NCI-H2107 treated with DMSO at 0.1 percent for 48 hours (cell line): ENCODE data around the gene CCDC167.
"Not testable (repeated sequence)": the region's sequence is repeated elsewhere in the genome, so short reads cannot be mapped to it uniquely, and the experiment has no call there.

Experiments used
- DNase-seq: peaks from one replicate; lab custom pipeline; 2025; ENCODE audit not compliant: unreplicated experiment; lab: John Stamatoyannopoulos, UW

The CCDC167 gene

GRCh38 chr6:37512400-37513011 is 12.8 kb upstream of the CCDC167 start:
- DNase-seq, result no peak

- no peak for DNase-seq
These were observed 12.3 kb upstream of the CCDC167 start for GRCh38 chr6:37511910-37512399.

- DNase-seq, result no peak
These were observed 11.5 kb upstream of the CCDC167 start for GRCh38 chr6:37511201-37511600.

- DNase-seq, result no peak
These were observed 8.2 kb upstream of the CCDC167 start for GRCh38 chr6:37507690-37508421.

- DNase-seq, result no peak
These were observed 7.4 kb upstream of the CCDC167 start for GRCh38 chr6:37507077-37507476.

GRCh38 chr6:37506479-37506878 is 6.8 kb upstream of the CCDC167 start:
- no peak for DNase-seq

- no peak for DNase-seq
These were observed 4.3 kb upstream of the CCDC167 start for GRCh38 chr6:37504024-37504423.

GRCh38 chr6:37503309-37503965 is 3.7 kb upstream of the CCDC167 start:
- no peak for DNase-seq

- DNase-seq, result peak; percentile 68
These were observed 3.1 kb upstream of the CCDC167 start for GRCh38 chr6:37502703-37503291.

GRCh38 chr6:37501632-37502491 is 2.2 kb upstream of the CCDC167 start:
- DNase-seq, result no peak

- DNase-seq, result not testable (repeated sequence)
These were observed 1.2 kb upstream of the CCDC167 start for GRCh38 chr6:37500904-37501303.

GRCh38 chr6:37500294-37500608 is 558 bp upstream of the CCDC167 start:
- no peak for DNase-seq

- DNase-seq, result no peak
These were observed 2.5 kb downstream of the CCDC167 start for GRCh38 chr6:37496951-37497885.

GRCh38 chr6:37495244-37495934 is 4.3 kb downstream of the CCDC167 start:
- no peak for DNase-seq

GRCh38 chr6:37493661-37493995 is 6.1 kb downstream of the CCDC167 start:
- no peak for DNase-seq

- DNase-seq, result peak; percentile 65
These were observed 6.6 kb downstream of the CCDC167 start for GRCh38 chr6:37492991-37493660.

GRCh38 chr6:37492236-37492972 is 7.3 kb downstream of the CCDC167 start:
- DNase-seq, result no peak

GRCh38 chr6:37491830-37492208 is 7.9 kb downstream of the CCDC167 start:
- DNase-seq, result no peak
